GM12878 (cell line): ENCODE results near the gene TMEM150A. TPM values are rescaled to one million over a fixed set of nuclear protein-coding genes. Genes with fewer than 3 reads are reported as not detected.

Experiments
- BHLHE40 ChIP-seq, 2 experiments: fragments of 450-650 bp in 1 of 2; IDR thresholded peaks; 2 replicates each; pipeline ENCODE4 v1.6.1; 2011 to 2017; ENCODE audit warnings: low read depth in 2 of 2, borderline replicate concordance in 1 of 2, improper control_type of control experiment in 1 of 2, low read length in 1 of 2, mild to moderate bottlenecking in 1 of 2
- CBX5 ChIP-seq: sonication (generic); IDR thresholded peaks from 2 replicates; pipeline ENCODE4 v1.6.1; 2016; ENCODE audit warnings: low read depth, moderate library complexity, mild to moderate bottlenecking, inconsistent platforms
- FOS ChIP-seq: IDR thresholded peaks from 3 replicates; pipeline ENCODE4 v1.6.1; 2011; ENCODE audit warnings: borderline replicate concordance; ENCODE audit not compliant: insufficient read length; ENCODE audit errors: extremely low read depth
- GABPA ChIP-seq: IDR thresholded peaks from 2 replicates; pipeline ENCODE4 v1.6.1; 2014; ENCODE audit warnings: antibody characterized with exemption, low read depth, mild to moderate bottlenecking, inconsistent platforms
- KLF5 ChIP-seq: fragments of 450-650 bp; IDR thresholded peaks from 2 replicates; pipeline ENCODE4 v1.6.1; 2014; ENCODE audit warnings: mild to moderate bottlenecking; ENCODE audit not compliant: partially characterized antibody
- NFXL1 ChIP-seq: fragments of 450-650 bp; IDR thresholded peaks from 2 replicates; pipeline ENCODE4 v1.6.1; 2017; ENCODE audit warnings: antibody characterized with exemption, mild to moderate bottlenecking, borderline replicate concordance
- PAX5 ChIP-seq: IDR thresholded peaks from 2 replicates; pipeline ENCODE4 v1.6.1; 2011; ENCODE audit warnings: low read depth, low read length, borderline replicate concordance
- PAX8 ChIP-seq: fragments of 450-650 bp; IDR thresholded peaks from 2 replicates; pipeline ENCODE4 v1.6.1; 2017; ENCODE audit warnings: mild to moderate bottlenecking, moderate library complexity
- POLR2AphosphoS5 ChIP-seq: IDR thresholded peaks from 2 replicates; pipeline ENCODE4 v1.6.1; 2011; ENCODE audit warnings: mild to moderate bottlenecking, low read length, inconsistent platforms
- RB1 ChIP-seq: fragments of 450-650 bp; formaldehyde crosslinking; IDR thresholded peaks from 2 replicates; pipeline ENCODE4 v1.6.1; 2017; ENCODE audit warnings: mild to moderate bottlenecking, borderline replicate concordance
- REST ChIP-seq: IDR thresholded peaks from 2 replicates; pipeline ENCODE4 v1.6.1; 2012; ENCODE audit warnings: mild to moderate bottlenecking, low read depth, low read length
- RFX5 ChIP-seq: IDR thresholded peaks from 2 replicates; pipeline ENCODE4 v1.6.1; 2011; ENCODE audit warnings: low read depth, low read length, improper control_type of control experiment
- SIX5 ChIP-seq: IDR thresholded peaks from 2 replicates; pipeline ENCODE4 v1.6.1; 2011; ENCODE audit warnings: mild to moderate bottlenecking, low read depth, low read length, moderate library complexity; ENCODE audit not compliant: severe bottlenecking
- SMARCA5 ChIP-seq: fragments of 450-650 bp; IDR thresholded peaks from 2 replicates; pipeline ENCODE4 v1.6.1; 2017; ENCODE audit warnings: mild to moderate bottlenecking
- SREBF1 ChIP-seq: IDR thresholded peaks from 2 replicates; pipeline ENCODE4 v1.6.1; 2012; ENCODE audit warnings: mild to moderate bottlenecking, low read length
- STAT3 ChIP-seq: IDR thresholded peaks from 2 replicates; pipeline ENCODE4 v1.6.1; 2011; ENCODE audit warnings: low read depth, low read length, improper control_type of control experiment
- ZNF622 ChIP-seq: fragments of 450-650 bp; IDR thresholded peaks from 2 replicates; pipeline ENCODE4 v1.6.1; 2017; ENCODE audit warnings: mild to moderate bottlenecking, inconsistent platforms
- polyA plus RNA-seq, 11 experiments: library from polyadenylated mRNA; depleted of rRNA in 4 of 11; unstranded in 6 of 11; stranded (reverse) in 5 of 11; fragments of >200 nt; fragmentation: Nextera tagmentation in 4 of 11; fragmentation: Illumina TruSeq in 1 of 11; extraction: Ambion mirVana in 4 of 11; extraction: Trizol in 1 of 11; gene quantifications; 1 replicate in 1 of 11; 2 replicates in 10 of 11; pipeline versions ENCODE4 v1.2.1 to v1.2.3, GENCODE V29; 2011 to 2016; ENCODE audit warnings: inconsistent platforms in 2 of 11, missing spikeins in 2 of 11, low read depth in 1 of 11
- total RNA-seq, 4 experiments: library from RNA; depleted of rRNA in 3 of 4; stranded (reverse); fragments of >200 nt in 3 of 4; fragmentation: Illumina TruSeq in 1 of 4; extraction: Trizol in 1 of 4; gene quantifications; 2 replicates each; pipeline versions ENCODE4 v1.2.1 to v1.2.3, GENCODE V29; 2013 to 2021
- TF ChIP-seq, protein P1 (sequence below): fragments of 450-650 bp; formaldehyde crosslinking; IDR thresholded peaks from 2 replicates; pipeline ENCODE4 v1.4.0; 2022; ENCODE audit warnings: mild to moderate bottlenecking, moderate library complexity
- TF ChIP-seq, protein P2 (sequence below): fragments of 150-350 bp; IDR thresholded peaks from 2 replicates; pipeline ENCODE4 v1.6.1; 2016; ENCODE audit warnings: low read depth, low read length

Gene TMEM150A
- total and polyA plus RNA-seq, 10 of the 15 experiments (the other 5 are each of a cell fraction or from before 2014, with no cell fraction given), result 0.45 to 4.4 (median 2.6) TPM

GRCh38 chr2:85602476-85603234 is at the start of gene TMEM150A (continued):
- peak; percentile 46 to 65; a peak in 1 of 4 replicates for TF ChIP-seq BHLHE40 (IDR thresholded peaks at IDR 0.05; ENCODE audit: borderline replicate concordance in 1 of 2, low read depth in 2 of 2, low read length in 1 of 2)
- TF ChIP-seq RFX5, result no peak
- TF ChIP-seq SREBF1, result 0 out of 2 replicates have a peak, but pooled peaks have one; percentile 22
- TF ChIP-seq PAX5, result peak; percentile 30; the same call in 1 of the 2 replicates
- no peak for TF ChIP-seq RB1
- TF ChIP-seq SMARCA5, result 0 out of 2 replicates have a peak, but pooled peaks have one; percentile 71
- no peak for TF ChIP-seq CBX5
- TF ChIP-seq REST, result no peak
- peak; percentile 90 for TF ChIP-seq SIX5
- TF ChIP-seq GABPA, result no peak
- TF ChIP-seq, protein P1, sequence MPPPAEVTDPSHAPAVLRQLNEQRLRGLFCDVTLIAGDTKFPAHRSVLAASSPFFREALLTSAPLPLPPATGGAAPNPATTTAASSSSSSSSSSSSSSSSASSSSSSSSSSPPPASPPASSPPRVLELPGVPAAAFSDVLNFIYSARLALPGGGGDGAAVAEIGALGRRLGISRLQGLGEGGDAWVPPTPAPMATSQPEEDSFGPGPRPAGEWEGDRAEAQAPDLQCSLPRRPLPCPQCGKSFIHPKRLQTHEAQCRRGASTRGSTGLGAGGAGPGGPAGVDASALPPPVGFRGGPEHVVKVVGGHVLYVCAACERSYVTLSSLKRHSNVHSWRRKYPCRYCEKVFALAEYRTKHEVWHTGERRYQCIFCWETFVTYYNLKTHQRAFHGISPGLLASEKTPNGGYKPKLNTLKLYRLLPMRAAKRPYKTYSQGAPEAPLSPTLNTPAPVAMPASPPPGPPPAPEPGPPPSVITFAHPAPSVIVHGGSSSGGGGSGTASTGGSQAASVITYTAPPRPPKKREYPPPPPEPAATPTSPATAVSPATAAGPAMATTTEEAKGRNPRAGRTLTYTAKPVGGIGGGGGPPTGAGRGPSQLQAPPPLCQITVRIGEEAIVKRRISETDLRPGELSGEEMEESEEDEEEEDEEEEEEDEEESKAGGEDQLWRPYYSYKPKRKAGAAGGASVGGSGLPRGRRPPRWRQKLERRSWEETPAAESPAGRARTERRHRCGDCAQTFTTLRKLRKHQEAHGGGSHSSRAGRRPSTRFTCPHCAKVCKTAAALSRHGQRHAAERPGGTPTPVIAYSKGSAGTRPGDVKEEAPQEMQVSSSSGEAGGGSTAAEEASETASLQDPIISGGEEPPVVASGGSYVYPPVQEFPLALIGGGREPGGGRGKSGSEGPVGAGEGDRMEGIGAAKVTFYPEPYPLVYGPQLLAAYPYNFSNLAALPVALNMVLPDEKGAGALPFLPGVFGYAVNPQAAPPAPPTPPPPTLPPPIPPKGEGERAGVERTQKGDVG (CRISPR knock-in tag), result no peak
- TF ChIP-seq, protein P2, sequence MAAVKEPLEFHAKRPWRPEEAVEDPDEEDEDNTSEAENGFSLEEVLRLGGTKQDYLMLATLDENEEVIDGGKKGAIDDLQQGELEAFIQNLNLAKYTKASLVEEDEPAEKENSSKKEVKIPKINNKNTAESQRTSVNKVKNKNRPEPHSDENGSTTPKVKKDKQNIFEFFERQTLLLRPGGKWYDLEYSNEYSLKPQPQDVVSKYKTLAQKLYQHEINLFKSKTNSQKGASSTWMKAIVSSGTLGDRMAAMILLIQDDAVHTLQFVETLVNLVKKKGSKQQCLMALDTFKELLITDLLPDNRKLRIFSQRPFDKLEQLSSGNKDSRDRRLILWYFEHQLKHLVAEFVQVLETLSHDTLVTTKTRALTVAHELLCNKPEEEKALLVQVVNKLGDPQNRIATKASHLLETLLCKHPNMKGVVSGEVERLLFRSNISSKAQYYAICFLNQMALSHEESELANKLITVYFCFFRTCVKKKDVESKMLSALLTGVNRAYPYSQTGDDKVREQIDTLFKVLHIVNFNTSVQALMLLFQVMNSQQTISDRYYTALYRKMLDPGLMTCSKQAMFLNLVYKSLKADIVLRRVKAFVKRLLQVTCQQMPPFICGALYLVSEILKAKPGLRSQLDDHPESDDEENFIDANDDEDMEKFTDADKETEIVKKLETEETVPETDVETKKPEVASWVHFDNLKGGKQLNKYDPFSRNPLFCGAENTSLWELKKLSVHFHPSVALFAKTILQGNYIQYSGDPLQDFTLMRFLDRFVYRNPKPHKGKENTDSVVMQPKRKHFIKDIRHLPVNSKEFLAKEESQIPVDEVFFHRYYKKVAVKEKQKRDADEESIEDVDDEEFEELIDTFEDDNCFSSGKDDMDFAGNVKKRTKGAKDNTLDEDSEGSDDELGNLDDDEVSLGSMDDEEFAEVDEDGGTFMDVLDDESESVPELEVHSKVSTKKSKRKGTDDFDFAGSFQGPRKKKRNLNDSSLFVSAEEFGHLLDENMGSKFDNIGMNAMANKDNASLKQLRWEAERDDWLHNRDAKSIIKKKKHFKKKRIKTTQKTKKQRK, result no peak
- no peak for TF ChIP-seq PAX8
- no peak for TF ChIP-seq STAT3
- TF ChIP-seq ZNF622, result no peak
- no peak for TF ChIP-seq NFXL1
- TF ChIP-seq FOS, result no peak
- TF ChIP-seq POLR2AphosphoS5, result peak; percentile 41; the same call in 1 of the 2 replicates
- peak; percentile 69 for TF ChIP-seq KLF5
